Keratinocyte (primary cell): ENCODE data around the gene PLEKHG5.
"Not testable (repeated sequence)": the region's sequence is repeated elsewhere in the genome, so short reads cannot be mapped to it uniquely, and the experiment has no call there.

Experiments used
- EZH2 ChIP-seq: IDR thresholded peaks from one replicate; pipeline ENCODE4 v1.6.1; 2012; ENCODE audit warnings: inconsistent platforms, mild to moderate bottlenecking, low read length, moderate library complexity
- TF ChIP-seq, protein P1 (sequence below), 3 experiments: IDR thresholded peaks in 1 of 3; conservative IDR thresholded peaks in 1 of 3; optimal IDR thresholded peaks in 1 of 3; 2 replicates in 2 of 3; 3 replicates in 1 of 3; pipeline versions ENCODE3 to v1.5.1; 2011; ENCODE audit warnings: low read length in 3 of 3, mild to moderate bottlenecking in 3 of 3, moderate library complexity in 2 of 3, control low read depth in 1 of 3, inconsistent platforms in 1 of 3; ENCODE audit not compliant: insufficient read depth in 2 of 3; ENCODE audit errors: extremely low read depth in 1 of 3

DNA sequence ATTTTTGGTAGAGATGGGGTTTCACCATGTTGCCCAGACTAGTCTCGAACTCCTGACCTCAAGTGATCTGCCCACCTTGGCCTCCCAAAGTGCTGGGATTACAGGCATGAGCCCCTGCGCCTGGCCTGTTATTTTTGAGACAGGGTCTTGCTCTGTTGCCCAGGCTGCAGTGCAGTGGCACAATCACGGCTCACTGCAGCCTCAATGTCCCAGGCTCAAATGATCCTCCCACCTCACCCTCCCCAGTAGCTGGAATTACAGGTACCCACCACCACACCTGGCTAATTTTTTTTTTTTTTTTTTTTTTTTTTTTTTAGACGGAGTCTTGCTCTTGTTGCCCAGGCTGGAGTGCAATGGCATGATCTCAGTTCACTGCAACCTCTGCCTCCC is 2.4 kb upstream of the PLEKHG5 start:
- TF ChIP-seq, protein P1, sequence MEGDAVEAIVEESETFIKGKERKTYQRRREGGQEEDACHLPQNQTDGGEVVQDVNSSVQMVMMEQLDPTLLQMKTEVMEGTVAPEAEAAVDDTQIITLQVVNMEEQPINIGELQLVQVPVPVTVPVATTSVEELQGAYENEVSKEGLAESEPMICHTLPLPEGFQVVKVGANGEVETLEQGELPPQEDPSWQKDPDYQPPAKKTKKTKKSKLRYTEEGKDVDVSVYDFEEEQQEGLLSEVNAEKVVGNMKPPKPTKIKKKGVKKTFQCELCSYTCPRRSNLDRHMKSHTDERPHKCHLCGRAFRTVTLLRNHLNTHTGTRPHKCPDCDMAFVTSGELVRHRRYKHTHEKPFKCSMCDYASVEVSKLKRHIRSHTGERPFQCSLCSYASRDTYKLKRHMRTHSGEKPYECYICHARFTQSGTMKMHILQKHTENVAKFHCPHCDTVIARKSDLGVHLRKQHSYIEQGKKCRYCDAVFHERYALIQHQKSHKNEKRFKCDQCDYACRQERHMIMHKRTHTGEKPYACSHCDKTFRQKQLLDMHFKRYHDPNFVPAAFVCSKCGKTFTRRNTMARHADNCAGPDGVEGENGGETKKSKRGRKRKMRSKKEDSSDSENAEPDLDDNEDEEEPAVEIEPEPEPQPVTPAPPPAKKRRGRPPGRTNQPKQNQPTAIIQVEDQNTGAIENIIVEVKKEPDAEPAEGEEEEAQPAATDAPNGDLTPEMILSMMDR (optimal IDR thresholded peaks at IDR 0.05 in 1 of 3, IDR thresholded peaks at IDR 0.05 in 1 of 3, conservative IDR thresholded peaks at IDR 0.05 in 1 of 3; ENCODE audit: extremely low read depth in 1 of 3, insufficient read depth in 2 of 3, low read length in 3 of 3), result not testable (repeated sequence)
- TF ChIP-seq EZH2, result not testable (repeated sequence)
